ENCODE results near the gene C17orf113. TPM values are rescaled to one million over a fixed set of nuclear protein-coding genes. Genes with fewer than 3 reads are reported as not detected.

Gene C17orf113
- total and polyA plus RNA-seq, 2 of the 13 experiments (the other 11 are each of a cell fraction or from before 2014, with no cell fraction given): 0.87 to 1.1 TPM

- TF ChIP-seq ZNF318 (CRISPR knock-in tag; IDR thresholded peaks at IDR 0.05): no peak
- no peak for TF ChIP-seq STAT5B (CRISPR knock-in tag; IDR thresholded peaks at IDR 0.05)
- peak; percentile 72 for TF ChIP-seq HNF4A (CRISPR knock-in tag; IDR thresholded peaks at IDR 0.05)
- TF ChIP-seq SRSF1 (optimal IDR thresholded peaks at IDR 0.05; ENCODE audit: low read depth, low read length): no peak
- 0 out of 2 replicates have a peak, but pooled peaks have one; percentile 17 for TF ChIP-seq RXRB (CRISPR knock-in tag; IDR thresholded peaks at IDR 0.05; ENCODE audit: borderline replicate concordance)
- TF ChIP-seq PHF21A (CRISPR knock-in tag; IDR thresholded peaks at IDR 0.05): peak; percentile 46; the same call in 1 of the 2 replicates
- TF ChIP-seq FOSL1 (CRISPR knock-in tag; IDR thresholded peaks at IDR 0.05; ENCODE audit: borderline replicate concordance): peak; percentile 18; the same call in 1 of the 2 replicates
- 0 out of 2 replicates have a peak, but pooled peaks have one; percentile 21 for TF ChIP-seq KAT8 (CRISPR knock-in tag; IDR thresholded peaks at IDR 0.05)
- TF ChIP-seq, protein P1, sequence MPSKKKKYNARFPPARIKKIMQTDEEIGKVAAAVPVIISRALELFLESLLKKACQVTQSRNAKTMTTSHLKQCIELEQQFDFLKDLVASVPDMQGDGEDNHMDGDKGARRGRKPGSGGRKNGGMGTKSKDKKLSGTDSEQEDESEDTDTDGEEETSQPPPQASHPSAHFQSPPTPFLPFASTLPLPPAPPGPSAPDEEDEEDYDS (CRISPR knock-in tag; IDR thresholded peaks at IDR 0.05): peak; percentile 26; the same call in 1 of the 2 replicates
- TF ChIP-seq ZKSCAN8 (CRISPR knock-in tag; IDR thresholded peaks at IDR 0.05; ENCODE audit: borderline replicate concordance): 0 out of 2 replicates have a peak, but pooled peaks have one; percentile 32
- TF ChIP-seq SOX6 (IDR thresholded peaks at IDR 0.05): no peak
- TF ChIP-seq SOX6 (CRISPR knock-in tag; IDR thresholded peaks at IDR 0.05): peak; percentile 50; the same call in 1 of the 2 replicates
- TF ChIP-seq EHMT2 (IDR thresholded peaks at IDR 0.05; ENCODE audit: borderline replicate concordance, low read depth, low read length): 0 out of 2 replicates have a peak, but pooled peaks have one; percentile 53
- 0 out of 2 replicates have a peak, but pooled peaks have one; percentile 49 for TF ChIP-seq MBD4 (IDR thresholded peaks at IDR 0.05; ENCODE audit: borderline replicate concordance, low read length)
- no peak for TF ChIP-seq FOXJ3 (CRISPR knock-in tag; IDR thresholded peaks at IDR 0.05; ENCODE audit: borderline replicate concordance)
- no peak; the same call in 1 of the 2 replicates for TF ChIP-seq SMYD3 (CRISPR knock-in tag; IDR thresholded peaks at IDR 0.05)
Observed at GRCh38 chr17:42002792-42003301, 47.6 kb downstream of the C17orf113 start (continued).

Data from HepG2 (cell line).